ENCODE data around the gene C20orf96. TPM values are rescaled to one million over a fixed set of nuclear protein-coding genes. Genes with fewer than 3 reads are reported as not detected.

The C20orf96 gene
- total and polyA plus RNA-seq, 2 of the 4 experiments (the other 2 are of a cell fraction), result 2.0 to 9.8 TPM

- CTCF ChIA-PET, result interaction anchor here (0.6 kb wide), 1 partner anchor 94 kb away, joined by 3 read pairs; no protein-coding TSS in a partner anchor
- Histone ChIP-seq H3K4me3 (ENCODE audit: insufficient read depth, low read depth, low read length) (no peak overlapping the region), H2BK120ac (ENCODE audit: low read depth, low read length) (no peak overlapping the region), H2BK20ac (ENCODE audit: low read depth, low read length) (no peak overlapping the region), H2AK9ac (replicated peaks; ENCODE audit: low read depth, low read length, poor library complexity) (no peak overlapping the region), H2BK15ac (ENCODE audit: low read depth, low read length) (no peak overlapping the region), H3K9me1 (ENCODE audit: insufficient read depth, low read length) (no peaks in the 10 kb centered on the region), H4K20me1 (ENCODE audit: insufficient read depth, low read length) (no peaks in the 10 kb centered on the region), H3K4me2 (ENCODE audit: low read depth, low read length) (no peak overlapping the region), H3K4ac (ENCODE audit: low read depth, low read length) (no peak overlapping the region), H4K5ac (ENCODE audit: low read depth, low read length) (no peak overlapping the region), H3K27ac (ENCODE audit: insufficient read depth, low read length) (no peak overlapping the region), H4K8ac (ENCODE audit: low read depth in 2 of 2, low read length in 2 of 2) (no peak overlapping the region), H3K18ac (ENCODE audit: low read depth, low read length) (no peak overlapping the region), H3K56ac (ENCODE audit: extremely low read depth, insufficient read depth, low read length) (no peak overlapping the region), H2AK5ac (ENCODE audit: low read depth, low read length) (no peak overlapping the region), H3K36me3 (ENCODE audit: control insufficient read depth, insufficient read depth, low read length) (no peaks in the 10 kb centered on the region), H3K9ac (ENCODE audit: low read depth, low read length) (no peak overlapping the region), H3K14ac (replicated peaks; ENCODE audit: low read depth, low read length) (no peak overlapping the region), H2AFZ (replicated peaks; ENCODE audit: low read length, poor library complexity) (no peak overlapping the region), H3K4me1 (ENCODE audit: control insufficient read depth, insufficient read depth, low read length) (no peaks in the 10 kb centered on the region), H3K23ac (ENCODE audit: low read depth, low read length) (no peak overlapping the region), H3K79me1 (ENCODE audit: low read depth in 1 of 2, low read length in 2 of 2) (no peaks in the 10 kb centered on the region), H3K27me3 (ENCODE audit: control insufficient read depth, insufficient read depth, low read length) (peaks cover 2% of the 10 kb centered on the region; the same call in 1 of the 2 replicates), H3K9me3 (ENCODE audit: control insufficient read depth, insufficient read depth, low read length) (no peaks in the 10 kb centered on the region), H2BK5ac (ENCODE audit: low read depth, low read length, poor library complexity, severe bottlenecking) (no peak overlapping the region), H4K91ac (ENCODE audit: insufficient read depth, low read depth, low read length) (no peak overlapping the region)
- POLR2A ChIA-PET (ENCODE audit: unreplicated experiment), result no interaction called here
- in situ Hi-C loops (cut with MboI; ENCODE audit: low sequenced_read_pairs) (no loop called here), intact Hi-C loops (cut with micrococcal nuclease) (no loop called here), dilution Hi-C loops (cut with HindIII; ENCODE audit: low sequenced_read_pairs, unreplicated experiment) (no loop called here)
- 60% methylated on average over 1 of the region's 1 CpG; no CpG with 5 or more reads in 1 of the 2 experiments for WGBS, 2 experiments (ENCODE audit: extremely low coverage in 2 of 2, insufficient read length in 1 of 2)
- BruUV-seq (replicated peaks), result no TSS peak
- ATAC-seq (ENCODE audit: low read depth) (peak; percentile 42; the same call in 1 of the 2 replicates), DNase-seq (no peak)
- no peak for TF ChIP-seq POLR2A (IDR thresholded peaks at IDR 0.05; ENCODE audit: low read depth, low read length)
- no peak for TF ChIP-seq ELK1 (IDR thresholded peaks at IDR 0.05; ENCODE audit: borderline replicate concordance, low read depth, low read length)
- no peak for TF ChIP-seq MAFK (IDR thresholded peaks at IDR 0.05; ENCODE audit: low read depth, low read length)
- TF ChIP-seq, protein P1, sequence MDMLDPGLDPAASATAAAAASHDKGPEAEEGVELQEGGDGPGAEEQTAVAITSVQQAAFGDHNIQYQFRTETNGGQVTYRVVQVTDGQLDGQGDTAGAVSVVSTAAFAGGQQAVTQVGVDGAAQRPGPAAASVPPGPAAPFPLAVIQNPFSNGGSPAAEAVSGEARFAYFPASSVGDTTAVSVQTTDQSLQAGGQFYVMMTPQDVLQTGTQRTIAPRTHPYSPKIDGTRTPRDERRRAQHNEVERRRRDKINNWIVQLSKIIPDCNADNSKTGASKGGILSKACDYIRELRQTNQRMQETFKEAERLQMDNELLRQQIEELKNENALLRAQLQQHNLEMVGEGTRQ (IDR thresholded peaks at IDR 0.05; ENCODE audit: low read depth, low read length), result no peak
- no peak for TF ChIP-seq FOS (IDR thresholded peaks at IDR 0.05; ENCODE audit: low read depth, low read length)
- TF ChIP-seq RFX5 (IDR thresholded peaks at IDR 0.05; ENCODE audit: low read depth, low read length), result no peak
- no peak for TF ChIP-seq MAZ (IDR thresholded peaks at IDR 0.05; ENCODE audit: borderline replicate concordance, low read depth, low read length)
- TF ChIP-seq RCOR1 (IDR thresholded peaks at IDR 0.05; ENCODE audit: insufficient replicate concordance, low read length), result no peak
- TF ChIP-seq MXI1 (IDR thresholded peaks at IDR 0.05; ENCODE audit: borderline replicate concordance, low read depth, low read length), result no peak
- TF ChIP-seq CEBPB (IDR thresholded peaks at IDR 0.05; ENCODE audit: low read depth, low read length), result no peak
- TF ChIP-seq CHD1 (IDR thresholded peaks at IDR 0.05; ENCODE audit: low read depth, low read length), result no peak
- TF ChIP-seq SMC3 (IDR thresholded peaks at IDR 0.05; ENCODE audit: low read depth, low read length), result no peak
- TF ChIP-seq BHLHE40 (IDR thresholded peaks at IDR 0.05; ENCODE audit: low read depth, low read length), result no peak
These were observed 54.7 kb downstream of the C20orf96 start for GRCh38 chr20:235891-236290.
